Hepatocyte (in vitro differentiated cells): ENCODE results near the gene PTPRN2. TPM values are rescaled to one million over a fixed set of nuclear protein-coding genes. Genes with fewer than 3 reads are reported as not detected.
"Not testable (repeated sequence)": the region's sequence is repeated elsewhere in the genome, so short reads cannot be mapped to it uniquely, and the experiment has no call there.

ENCODE experiments used
- DNase-seq: peaks from one replicate; pipeline ENCODE4 v3.0.0-alpha.2; 2016; ENCODE audit warnings: low spot score
- H2AFZ ChIP-seq: fragments of 200-600 bp; sonication (generic); 2 replicates; pipeline ENCODE4 v1.6.0; 2016; ENCODE audit warnings: antibody characterized with exemption, mild to moderate bottlenecking
- H3K27ac ChIP-seq: fragments of 200-600 bp; sonication (generic); 2 replicates; pipeline ENCODE4 v1.5.1; 2016; ENCODE audit warnings: mild to moderate bottlenecking
- H3K27me3 ChIP-seq: fragments of 200-600 bp; sonication (generic); 2 replicates; pipeline ENCODE4 v1.6.1; 2016
- H3K36me3 ChIP-seq: fragments of 200-600 bp; sonication (generic); replicated peaks from 2 replicates; pipeline ENCODE4 v1.5.1; 2016; ENCODE audit warnings: low read depth; ENCODE audit not compliant: insufficient read depth
- H3K4me1 ChIP-seq: fragments of 200-600 bp; sonication (generic); 2 replicates; pipeline ENCODE4 v1.5.1; 2016; ENCODE audit warnings: mild to moderate bottlenecking, moderate library complexity; ENCODE audit not compliant: insufficient read depth
- H3K4me2 ChIP-seq: fragments of 200-600 bp; sonication (generic); 2 replicates; pipeline ENCODE4 v1.6.0; 2016
- H3K4me3 ChIP-seq: fragments of 200-600 bp; sonication (generic); 2 replicates; pipeline ENCODE4 v1.5.1; 2016; ENCODE audit warnings: mild to moderate bottlenecking
- H3K79me2 ChIP-seq: fragments of 200-600 bp; sonication (generic); 2 replicates; pipeline ENCODE4 v1.6.0; 2017; ENCODE audit warnings: mild to moderate bottlenecking
- H3K9me2 ChIP-seq: fragments of 200-600 bp; sonication (generic); replicated peaks from 2 replicates; pipeline ENCODE4 v1.6.0; 2017; ENCODE audit warnings: mild to moderate bottlenecking; ENCODE audit not compliant: insufficient read depth
- H3K9me3 ChIP-seq: fragments of 200-600 bp; sonication (generic); 2 replicates; pipeline ENCODE4 v1.5.1; 2016; ENCODE audit warnings: low read depth, mild to moderate bottlenecking
- H4K20me1 ChIP-seq: fragments of 200-600 bp; sonication (generic); 2 replicates; pipeline ENCODE4 v1.6.0; 2016; ENCODE audit warnings: mild to moderate bottlenecking; ENCODE audit not compliant: insufficient read depth, poor library complexity, severe bottlenecking
- CTCF ChIP-seq: fragments of 200-600 bp; sonication (generic); IDR thresholded peaks from 2 replicates; pipeline ENCODE4 v1.5.1; 2016; ENCODE audit warnings: antibody characterized with exemption, mild to moderate bottlenecking; ENCODE audit not compliant: poor library complexity
- EZH2 ChIP-seq: fragments of 200-600 bp; sonication (generic); IDR thresholded peaks from 2 replicates; pipeline ENCODE4 v1.6.1; 2016; ENCODE audit warnings: antibody characterized with exemption, mild to moderate bottlenecking, borderline replicate concordance
- EZH2phosphoT487 ChIP-seq: fragments of 200-600 bp; sonication (generic); IDR thresholded peaks from one replicate; pipeline ENCODE4 v1.6.1; 2018; ENCODE audit warnings: antibody characterized with exemption, mild to moderate bottlenecking, low read depth, moderate library complexity; ENCODE audit not compliant: unreplicated experiment, severe bottlenecking
- WGBS: methylation state at CpG from one replicate; pipeline ENCODE4 v1.1.6; 2016; ENCODE audit warnings: low lambda C conversion rate; ENCODE audit errors: missing lambda C conversion rate; 5-methylcytosine and 5-hydroxymethylcytosine counted together
- polyA plus RNA-seq: library from polyadenylated mRNA; unstranded; fragments of >200 nt; fragmentation: Nextera tagmentation; extraction: Ambion mirVana; gene quantifications from 2 replicates; pipeline ENCODE4 v1.2.1, GENCODE V29; 2016
- total RNA-seq: library from RNA; depleted of rRNA; stranded (reverse); fragments of >200 nt; gene quantifications from 2 replicates; pipeline ENCODE4 v1.2.3, GENCODE V29; 2014

PTPRN2 gene
- total and polyA plus RNA-seq, 2 experiments from 2014 or later = 2.1 to 3.3 TPM

- no peak overlapping the region for H3K4me3 ChIP-seq
- H3K27ac ChIP-seq = no peak overlapping the region
- no peaks in the 10 kb centered on the region for H3K9me3 ChIP-seq
- H3K79me2 ChIP-seq = no peaks in the 10 kb centered on the region
- DNase-seq = no peak
- TF ChIP-seq CTCF (no peak), EZH2phosphoT487 (no peak), EZH2 (no peak)
- no peaks in the 10 kb centered on the region for H3K4me1 ChIP-seq
- H3K36me3 ChIP-seq = no peaks in the 10 kb centered on the region
- no peaks in the 10 kb centered on the region for H4K20me1 ChIP-seq
- H3K27me3 ChIP-seq = no peaks in the 10 kb centered on the region
- 79% methylated on average over 14 of the region's 14 CpGs for WGBS
- no peaks in the 10 kb centered on the region for H3K9me2 ChIP-seq
- H3K4me2 ChIP-seq = no peak overlapping the region
- H2AFZ ChIP-seq = no peak overlapping the region
Observed at GRCh38 chr7:157903710-157904109, 683.9 kb downstream of the PTPRN2 start.

DNA sequence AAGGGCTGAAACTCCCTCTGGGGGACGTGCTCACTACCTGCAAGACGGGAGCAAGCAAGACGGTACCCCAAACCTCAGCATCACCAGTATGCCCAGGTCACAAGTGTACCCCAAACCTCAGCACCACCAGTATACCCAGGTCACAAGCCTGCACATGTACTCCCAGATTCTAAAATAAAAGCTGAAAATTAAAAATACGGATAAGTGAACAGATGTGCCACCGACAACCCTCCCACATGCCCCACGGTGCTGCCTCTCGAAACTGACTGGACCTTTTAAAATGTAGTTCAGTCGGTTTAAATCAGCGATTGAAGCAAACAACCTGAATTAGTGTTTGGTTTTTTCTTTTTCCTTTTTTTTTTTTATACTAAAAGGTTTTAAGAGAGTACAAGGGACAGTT, 684.3 kb downstream of the PTPRN2 start:
- WGBS = 89% methylated on average over 9 of the region's 9 CpGs
- H2AFZ ChIP-seq = no peak overlapping the region
- H4K20me1 ChIP-seq = no peaks in the 10 kb centered on the region
- H3K27me3 ChIP-seq = no peaks in the 10 kb centered on the region
- no peaks in the 10 kb centered on the region for H3K79me2 ChIP-seq
- H3K36me3 ChIP-seq = no peaks in the 10 kb centered on the region
- no peak for DNase-seq
- H3K4me1 ChIP-seq = no peaks in the 10 kb centered on the region
- no peaks in the 10 kb centered on the region for H3K9me2 ChIP-seq
- H3K4me2 ChIP-seq = no peak overlapping the region
- no peaks in the 10 kb centered on the region for H3K9me3 ChIP-seq
- no peak overlapping the region for H3K27ac ChIP-seq
- no peak for TF ChIP-seq CTCF
- TF ChIP-seq EZH2 = no peak
- TF ChIP-seq EZH2phosphoT487 = no peak
- no peak overlapping the region for H3K4me3 ChIP-seq

DNA sequence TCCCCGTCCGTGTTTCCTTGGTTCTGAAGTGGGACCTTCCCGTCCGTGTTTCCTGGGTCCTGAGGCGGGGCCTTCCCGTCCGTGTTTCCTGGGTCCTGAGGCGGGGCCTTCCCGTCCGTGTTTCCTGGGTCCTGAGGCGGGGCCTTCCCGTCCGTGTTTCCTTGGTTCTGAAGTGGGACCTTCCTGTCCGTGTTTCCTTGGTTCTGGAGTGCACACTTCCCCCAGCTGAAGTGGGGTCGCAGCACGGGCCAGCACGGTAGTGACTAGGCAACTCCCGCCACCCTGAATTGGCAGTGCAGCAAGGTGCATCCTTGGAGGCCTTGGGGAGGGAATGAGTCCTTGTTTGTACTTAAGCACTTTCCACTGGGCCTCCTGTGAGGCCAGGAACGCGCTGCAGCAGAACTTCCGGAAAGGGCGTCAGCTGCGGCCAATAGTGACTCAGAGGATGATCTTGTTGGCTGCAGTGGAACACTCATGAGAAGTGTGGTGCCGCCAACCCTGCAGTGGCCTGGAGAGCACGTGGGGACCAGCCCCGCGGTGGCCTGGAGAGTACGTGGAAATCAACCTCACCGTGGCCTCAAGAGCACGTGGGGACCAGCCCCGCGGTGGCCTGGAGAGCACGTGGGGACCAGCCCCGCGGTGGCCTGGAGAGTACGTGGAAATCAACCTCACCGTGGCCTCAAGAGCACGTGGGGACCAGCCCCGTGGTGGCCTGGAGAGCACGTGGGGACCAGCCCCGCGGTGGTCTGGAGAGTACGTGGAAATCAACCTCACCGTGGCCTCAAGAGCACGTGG, 685.6 kb downstream of the PTPRN2 start:
- not testable (repeated sequence) for H3K9me3 ChIP-seq, H3K36me3 ChIP-seq, H3K9me2 ChIP-seq, H3K4me2 ChIP-seq, H3K79me2 ChIP-seq, DNase-seq, H3K27me3 ChIP-seq, H4K20me1 ChIP-seq, H3K4me3 ChIP-seq, H3K27ac ChIP-seq, H3K4me1 ChIP-seq, H2AFZ ChIP-seq
- WGBS = 96% methylated on average over 22 of the region's 45 CpGs

DNA sequence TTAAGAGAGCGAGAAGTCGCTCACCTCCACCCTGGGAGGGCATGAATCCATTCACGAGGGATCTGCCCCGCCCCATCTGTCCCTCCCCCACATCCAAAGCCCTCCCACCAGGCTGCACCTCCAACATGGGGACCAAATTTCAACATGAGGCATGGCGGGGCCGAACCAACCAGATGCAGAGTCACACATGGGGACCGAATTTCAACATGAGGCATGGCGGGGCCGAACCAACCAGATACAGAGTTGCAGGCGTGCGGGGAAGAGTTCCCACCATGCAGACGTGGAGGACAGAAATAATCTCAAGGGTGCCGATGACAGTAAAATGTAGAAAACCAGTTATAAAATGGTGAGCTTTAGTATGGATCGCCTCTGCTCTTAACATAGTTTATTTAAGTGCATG, 686.5 kb downstream of the PTPRN2 start:
- no peaks in the 10 kb centered on the region for H3K27me3 ChIP-seq
- no peaks in the 10 kb centered on the region for H4K20me1 ChIP-seq
- H3K79me2 ChIP-seq = no peaks in the 10 kb centered on the region
- no peaks in the 10 kb centered on the region for H3K36me3 ChIP-seq
- H3K9me3 ChIP-seq = no peaks in the 10 kb centered on the region
- no peak overlapping the region for H3K4me3 ChIP-seq
- DNase-seq = no peak
- no peaks in the 10 kb centered on the region for H3K9me2 ChIP-seq
- no peaks in the 10 kb centered on the region for H3K4me1 ChIP-seq
- no peak overlapping the region for H3K4me2 ChIP-seq
- no peak overlapping the region for H3K27ac ChIP-seq
- 91% methylated on average over 13 of the region's 14 CpGs for WGBS
- no peak overlapping the region for H2AFZ ChIP-seq
- no peak for TF ChIP-seq EZH2phosphoT487
- no peak for TF ChIP-seq CTCF
- no peak for TF ChIP-seq EZH2
